GM12873 (cell line): ENCODE data around the gene ALDH1L1.

Experiments used
- CTCF ChIP-seq: IDR thresholded peaks from 2 replicates; pipeline ENCODE4 v1.5.1; 2012; ENCODE audit warnings: low read depth, mild to moderate bottlenecking, moderate library complexity, low read length, control low read depth; ENCODE audit not compliant: insufficient read depth; ENCODE audit errors: missing control alignments

Gene ALDH1L1

GRCh38 chr3:126191246-126191645, 10.9 kb upstream of the ALDH1L1 start:
- no peak for TF ChIP-seq CTCF

- TF ChIP-seq CTCF, result no peak
These were observed 7.5 kb upstream of the ALDH1L1 start for GRCh38 chr3:126187920-126188319.

- no peak for TF ChIP-seq CTCF
These were observed 6.4 kb upstream of the ALDH1L1 start for GRCh38 chr3:126186749-126187148.

GRCh38 chr3:126186271-126186670, 5.9 kb upstream of the ALDH1L1 start:
- no peak for TF ChIP-seq CTCF

- TF ChIP-seq CTCF, result no peak
These were observed 4.1 kb upstream of the ALDH1L1 start for GRCh38 chr3:126184465-126185000.

GRCh38 chr3:126181398-126181725, 976 bp upstream of the ALDH1L1 start:
- no peak for TF ChIP-seq CTCF

- no peak for TF ChIP-seq CTCF
These were observed 435 bp downstream of the ALDH1L1 start for GRCh38 chr3:126179825-126180476.
